ENCODE results near the gene PTPRT.

PTPRT gene

DNA sequence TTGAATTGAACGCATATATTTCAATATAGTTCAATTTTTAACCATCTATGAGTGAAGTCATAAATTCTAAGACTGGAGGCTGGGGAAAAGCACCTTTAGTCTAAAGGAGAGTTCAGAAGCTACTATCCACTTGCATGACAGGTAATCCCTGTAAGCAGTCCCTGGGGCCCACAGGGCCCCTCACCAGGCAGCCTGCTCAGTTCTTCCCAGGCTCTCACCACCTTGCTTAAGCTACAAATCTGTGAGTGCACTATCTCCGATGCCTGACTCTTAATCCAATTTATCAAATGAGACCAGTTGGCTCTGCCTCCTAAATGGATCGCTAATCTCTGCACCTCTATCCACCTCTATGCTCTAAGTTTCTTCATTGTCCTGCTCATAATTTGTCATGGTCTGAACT is 413.8 kb downstream of the PTPRT start:
- DNase-seq = no peak

DNA sequence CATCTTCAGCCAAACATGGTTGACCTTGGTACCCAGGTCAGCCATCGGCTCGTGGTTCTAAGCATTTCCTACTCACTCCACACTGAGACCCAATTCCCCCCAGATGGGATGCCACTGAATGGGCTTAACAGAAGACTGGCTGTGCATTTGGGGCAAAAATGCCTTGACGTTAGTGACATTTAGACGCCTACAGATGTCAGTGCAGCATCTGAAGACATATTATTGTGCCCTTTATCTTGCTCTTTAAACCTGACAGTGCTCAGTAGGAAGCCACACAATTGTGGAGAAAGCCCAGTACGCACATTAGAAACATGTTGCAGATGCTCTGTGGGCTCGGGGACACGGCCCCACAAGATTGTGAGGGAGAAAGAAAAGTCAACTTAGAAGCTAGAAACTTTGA is 414.7 kb downstream of the PTPRT start:
- no peak for DNase-seq

- no peak for DNase-seq
Measured at GRCh38 chr20:42763015-42763414, 426.7 kb downstream of the PTPRT start.

DNA sequence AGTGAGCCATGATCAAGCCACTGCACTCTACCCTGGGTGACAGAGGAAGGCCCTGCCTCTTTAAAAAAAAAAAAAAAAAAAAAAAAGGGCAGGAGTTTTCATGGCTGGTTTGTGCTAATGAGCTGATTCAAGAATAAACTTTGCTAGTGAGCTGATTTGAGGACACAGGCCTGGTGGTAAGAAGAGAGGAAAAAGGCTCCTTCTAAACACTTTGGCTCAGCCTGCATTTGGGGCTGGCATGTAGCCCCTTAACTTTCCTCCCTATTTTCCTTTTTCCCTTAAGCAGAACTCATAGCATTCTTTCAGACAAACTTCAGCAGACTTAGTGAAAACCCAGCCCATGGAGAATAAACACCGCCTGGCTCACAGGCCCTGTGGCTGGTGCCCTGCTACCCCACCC is 432.7 kb downstream of the PTPRT start:
- DNase-seq = no peak

DNA sequence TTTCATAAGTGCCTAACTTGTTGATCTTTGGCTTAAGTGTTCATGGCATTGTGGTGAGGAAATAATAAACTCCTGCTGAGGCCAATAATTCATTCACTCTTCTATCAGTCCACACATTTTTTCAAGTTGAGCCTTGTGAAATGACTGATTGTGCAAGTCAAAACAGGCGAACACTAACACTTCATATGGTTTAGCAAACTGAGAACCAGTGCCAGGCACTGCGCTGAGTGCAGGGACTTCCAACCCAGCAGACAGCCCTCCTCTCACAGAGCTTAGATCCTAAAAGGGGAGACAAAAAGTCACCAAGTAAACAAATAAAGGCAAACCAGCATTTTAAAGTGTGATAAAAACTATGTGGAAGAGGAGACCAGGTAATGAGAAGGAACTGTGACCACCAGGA is 435.0 kb downstream of the PTPRT start:
- DNase-seq = no peak

DNA sequence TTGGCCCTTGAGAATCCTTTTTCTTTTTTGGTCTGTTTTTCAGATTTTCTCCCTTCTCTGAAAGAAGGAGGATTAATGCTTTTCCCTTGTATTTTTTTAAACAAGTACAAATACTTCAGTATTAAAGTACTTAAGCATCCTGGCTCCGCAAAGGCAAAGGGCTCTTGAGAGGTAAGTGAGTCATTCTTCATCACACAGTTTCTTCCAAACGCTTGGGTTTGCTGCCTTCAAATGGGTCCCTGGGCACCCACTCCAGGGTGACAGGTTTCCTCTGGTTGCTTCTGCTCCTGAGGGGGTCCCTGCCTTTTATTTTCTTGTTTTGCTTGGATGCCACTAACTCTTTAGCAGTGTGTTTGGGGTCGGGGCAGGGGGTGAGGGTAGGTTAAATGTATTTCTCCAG is 437.1 kb downstream of the PTPRT start:
- no peak for DNase-seq

DNA sequence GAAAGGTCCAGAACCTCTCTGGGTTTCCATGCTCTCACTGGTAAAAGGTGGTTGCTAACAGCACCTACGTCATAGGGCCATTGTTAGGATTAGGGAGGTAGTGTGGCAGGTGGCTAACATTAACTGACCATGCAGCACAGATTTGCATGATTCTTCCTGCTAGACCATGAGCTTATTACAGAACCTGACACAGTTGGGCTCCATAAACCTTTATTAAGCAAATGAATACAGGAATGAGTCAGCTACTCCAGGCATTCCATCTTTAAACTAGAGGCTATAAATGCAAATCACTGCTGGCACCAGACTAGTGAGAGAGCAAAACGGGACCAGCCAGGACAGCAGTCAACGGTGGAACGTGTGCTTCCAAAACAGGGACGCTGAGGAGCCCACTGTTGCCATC is 440.1 kb downstream of the PTPRT start:
- no peak for DNase-seq

DNA sequence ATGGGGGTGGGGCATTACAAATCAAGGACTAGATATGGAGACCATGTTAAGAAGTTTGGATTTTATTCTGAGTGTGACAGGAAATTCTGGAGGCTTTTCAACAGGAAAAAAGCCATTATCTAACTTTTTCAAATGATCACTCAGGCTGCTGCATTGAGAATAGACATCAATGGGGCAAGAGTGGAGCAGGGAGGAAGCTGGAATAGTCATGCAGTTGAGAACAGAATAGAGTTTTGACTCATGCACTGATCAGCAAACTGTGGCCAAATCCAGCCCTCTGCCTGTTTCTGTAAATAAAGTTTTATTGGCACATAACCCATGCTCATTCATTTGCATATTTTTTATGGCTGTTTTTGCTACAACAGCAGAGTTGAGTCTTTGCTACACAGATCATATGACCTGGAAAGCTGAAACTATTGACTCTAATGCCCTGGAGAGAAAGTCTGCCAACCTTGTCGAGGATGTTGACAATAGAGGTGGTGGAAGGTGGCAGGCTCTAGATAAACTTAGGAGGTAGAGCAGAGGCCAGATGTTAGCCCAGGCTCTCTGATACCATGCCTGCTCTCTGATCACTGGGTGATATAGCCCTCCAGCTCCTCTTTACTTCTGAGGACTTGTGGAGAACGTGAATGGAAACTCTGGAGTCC is 441.8 kb downstream of the PTPRT start:
- no peak for DNase-seq

GRCh38 chr20:42744756-42745465 is 444.8 kb downstream of the PTPRT start:
- no peak for DNase-seq

GRCh38 chr20:42742926-42743325 is 446.8 kb downstream of the PTPRT start:
- no peak for DNase-seq

- no peak for DNase-seq
Measured at GRCh38 chr20:42741906-42742305, 447.8 kb downstream of the PTPRT start.

DNA sequence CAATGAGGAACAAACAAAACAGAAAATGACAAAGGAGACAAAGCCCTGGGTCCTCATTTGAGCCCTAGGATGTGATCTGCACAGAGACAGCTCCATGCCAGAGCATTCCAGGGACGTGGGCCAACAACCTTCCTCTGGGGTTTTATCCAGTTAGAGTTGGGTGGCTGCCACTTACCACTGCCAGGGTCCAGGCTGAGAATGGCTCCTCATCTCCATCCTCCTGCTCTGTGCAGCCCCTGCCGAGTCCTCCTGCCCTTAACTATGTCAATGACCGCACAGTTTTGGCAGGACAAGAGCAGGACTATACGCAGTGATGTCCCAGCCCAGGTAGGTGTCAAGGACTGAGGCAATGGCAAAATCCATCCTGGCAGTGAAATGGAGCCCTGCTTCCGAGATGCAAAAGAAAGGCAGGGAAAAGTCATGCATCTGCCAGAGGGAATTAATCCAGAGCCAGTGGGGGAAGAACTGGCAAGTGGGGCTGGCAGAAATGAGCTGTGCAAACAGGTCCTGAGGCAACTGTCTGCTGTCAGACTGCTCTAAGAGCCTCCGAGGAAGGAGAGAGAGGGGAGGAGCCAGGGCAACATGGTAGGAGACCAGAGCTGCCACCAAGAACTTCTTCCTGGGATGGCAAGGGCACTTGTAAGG is 449.4 kb downstream of the PTPRT start:
- DNase-seq = no peak

GRCh38 chr20:42739683-42740082 is 450.0 kb downstream of the PTPRT start:
- DNase-seq = no peak

DNA sequence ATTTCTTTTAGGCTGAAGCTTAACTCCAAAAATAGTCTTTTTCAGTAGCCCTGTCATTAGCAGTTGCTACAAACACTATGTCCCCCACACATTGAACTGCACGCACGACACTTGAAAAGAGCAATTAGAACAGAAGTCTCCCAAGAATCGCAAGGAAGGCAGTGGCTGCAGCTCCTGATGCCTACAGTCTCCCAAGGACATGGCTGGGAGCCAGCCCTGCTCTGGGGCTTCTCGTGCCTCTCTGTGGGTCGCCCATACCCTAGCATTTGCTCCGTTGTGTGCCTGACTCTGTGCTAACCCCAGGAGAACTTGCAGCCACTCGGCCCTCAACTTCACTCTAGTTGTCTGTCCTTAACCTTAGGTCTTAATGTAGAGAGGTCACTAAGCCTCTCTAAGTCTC is 454.2 kb downstream of the PTPRT start:
- no peak for DNase-seq

DNA sequence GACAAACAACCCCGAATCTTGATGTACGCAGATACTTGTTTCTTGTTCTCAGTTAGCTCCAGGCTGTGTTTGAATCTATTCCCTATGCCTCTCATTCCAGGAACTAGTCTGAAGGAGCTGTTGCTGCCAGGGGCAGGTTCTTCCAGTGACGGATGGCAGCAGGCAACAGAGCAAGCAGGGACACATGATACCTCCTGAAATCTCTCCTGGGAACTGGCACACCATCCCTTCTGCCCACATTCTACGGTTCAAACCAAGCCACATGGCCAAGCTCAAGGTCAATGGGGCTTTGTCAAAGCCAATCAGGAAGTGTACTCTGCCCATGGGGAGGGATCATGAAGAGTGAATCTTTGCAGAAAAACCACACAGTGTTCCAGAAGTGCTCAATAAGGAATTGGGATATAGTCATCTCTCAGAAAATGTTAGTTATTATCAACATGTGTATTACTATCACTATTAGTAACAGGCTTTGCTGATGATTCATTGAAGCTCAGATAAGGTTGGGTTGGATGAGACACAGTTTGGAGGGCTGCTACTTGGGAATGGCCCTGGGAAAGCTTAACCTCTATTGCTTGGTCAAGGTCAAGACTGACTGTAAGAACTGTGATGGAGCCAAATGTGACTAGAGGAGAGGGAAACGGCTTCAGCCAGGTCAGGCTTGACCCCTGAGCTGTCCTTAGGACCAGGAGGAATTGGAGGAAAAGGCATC is 454.9 kb downstream of the PTPRT start:
- no peak for DNase-seq

DNA sequence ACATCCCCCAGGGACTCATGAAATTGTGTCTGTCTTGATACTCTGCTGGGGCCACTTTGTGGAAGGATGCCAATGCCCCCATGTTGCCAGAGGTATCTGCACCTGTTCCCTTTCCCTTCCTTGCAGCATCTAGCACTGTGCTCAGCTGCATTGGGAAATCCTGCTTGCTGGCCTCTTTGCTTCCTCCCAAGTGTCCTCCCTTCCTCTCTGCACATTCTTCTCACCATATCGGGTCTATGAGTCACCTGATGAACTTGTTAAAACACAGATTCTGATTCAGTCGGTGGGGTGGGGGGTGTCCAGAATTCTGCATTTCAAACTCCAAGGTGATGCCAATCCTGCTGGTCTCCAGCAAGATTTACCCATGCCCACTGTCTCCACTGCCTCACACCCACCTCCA is 467.8 kb downstream of the PTPRT start:
- DNase-seq = no peak

- no peak for DNase-seq
Measured at GRCh38 chr20:42714298-42715141, 475.2 kb downstream of the PTPRT start.

DNA sequence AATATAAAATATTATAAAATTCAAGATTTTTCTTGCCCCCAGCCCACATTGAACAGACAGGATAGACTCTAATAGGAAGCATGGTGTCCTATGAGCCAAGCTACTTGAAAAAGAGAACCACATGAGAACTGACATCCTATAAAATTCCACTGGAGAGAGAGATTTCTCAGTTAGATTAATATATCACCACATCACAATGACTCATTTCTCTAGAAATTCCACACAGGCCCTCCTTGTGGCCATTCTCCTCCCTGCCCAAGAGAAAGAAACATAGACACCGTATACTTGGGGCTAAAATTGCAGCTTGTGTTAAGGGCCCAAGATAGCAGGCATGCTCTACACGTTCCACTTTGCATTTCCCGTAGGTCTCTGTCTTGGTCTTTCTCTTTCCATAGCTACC is 481.4 kb downstream of the PTPRT start:
- DNase-seq = no peak

- DNase-seq = no peak
Measured at GRCh38 chr20:42706759-42707158, 482.9 kb downstream of the PTPRT start.

GRCh38 chr20:42705550-42705949 is 484.2 kb downstream of the PTPRT start:
- no peak for DNase-seq

GRCh38 chr20:42703744-42704143 is 486.0 kb downstream of the PTPRT start:
- no peak for DNase-seq

DNA sequence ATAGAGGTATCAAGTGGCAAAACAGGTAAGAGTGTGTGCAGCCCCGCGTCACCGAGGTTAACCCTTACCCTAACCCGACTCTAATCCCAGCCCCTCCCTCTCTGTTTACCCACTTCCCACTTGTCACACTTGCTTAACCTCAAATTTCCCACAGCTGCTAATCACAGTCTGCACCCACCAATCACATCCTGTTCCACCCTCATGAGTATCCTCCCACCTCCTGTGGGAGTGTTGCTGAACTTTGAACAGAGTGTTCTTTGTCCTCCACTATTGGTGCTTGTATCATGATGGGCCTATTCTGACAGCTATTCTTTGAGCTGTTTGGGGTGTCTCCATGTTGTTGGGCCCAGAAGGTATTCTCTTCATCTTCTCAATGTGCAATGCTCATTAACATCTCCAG is 487.8 kb downstream of the PTPRT start:
- DNase-seq = no peak

- DNase-seq = no peak
Measured at GRCh38 chr20:42700372-42700771, 489.3 kb downstream of the PTPRT start.

All from stimulated activated CD4-positive, alpha-beta T cell treated with anti-CD3 and anti-CD28 coated beads, Interleukin-2, amount 100 ng/mL, for 24 hours (primary cell).